Stimulated activated CD4-positive, alpha-beta T cell treated with anti-CD3 and anti-CD28 coated beads, TNF-alpha, amount 100 ng/mL, for 24 hours (primary cell): ENCODE data around the gene BHLHE41.

Source experiments
- DNase-seq, 3 experiments: peaks; one replicate each; pipeline ENCODE4 v3.0.0-alpha.2; 2020; ENCODE audit warnings: low read depth in 3 of 3

Gene BHLHE41

GRCh38 chr12:26124446-26125399, at the start of gene BHLHE41:
TSS of gene BHLHE41 (minus strand) at chr12:26125037. CDS start at chr12:26124779, 258 bp downstream.
- DNase-seq, result no peak

GRCh38 chr12:26172946-26173552, 48.2 kb upstream of the BHLHE41 start:
- no peak for DNase-seq

DNA sequence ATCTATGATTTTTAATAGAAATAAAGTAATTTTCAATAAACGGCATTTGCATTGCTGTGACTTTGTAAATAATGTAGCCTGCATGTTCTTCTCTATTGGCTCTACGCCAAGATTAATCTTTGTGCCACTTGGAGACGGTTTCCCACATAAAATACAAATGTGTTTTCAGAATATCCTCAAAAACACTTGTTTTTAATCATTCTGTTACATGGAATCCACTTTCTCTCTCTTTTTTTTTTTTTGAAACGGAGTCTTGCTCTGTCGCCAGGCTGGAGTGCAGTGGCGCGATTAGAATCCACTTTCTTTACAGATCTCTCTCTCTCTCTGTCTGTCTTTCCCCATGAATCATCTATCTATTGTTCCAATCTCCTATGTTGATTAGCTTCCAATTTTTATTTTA, 47.7 kb upstream of the BHLHE41 start:
- DNase-seq, result no peak

DNA sequence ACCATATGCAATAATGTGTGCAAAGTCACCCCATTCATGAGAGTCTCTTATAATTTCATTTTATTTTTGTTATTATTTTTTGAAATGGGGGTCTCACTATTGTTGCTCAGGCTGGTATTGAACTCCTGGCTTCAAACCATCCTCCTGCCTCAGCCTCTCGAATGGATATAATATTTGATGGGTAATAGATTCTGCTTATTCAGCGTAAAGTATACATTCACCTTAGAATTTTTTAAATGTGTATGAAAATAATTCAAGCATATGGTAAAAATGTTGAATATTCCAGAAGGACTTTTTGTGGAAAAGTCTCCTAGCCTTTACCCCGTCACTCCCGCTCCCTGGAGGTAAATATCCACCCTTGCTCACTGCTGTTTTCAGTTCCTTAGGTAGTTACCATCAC, 47.2 kb upstream of the BHLHE41 start:
- DNase-seq, result no peak

DNA sequence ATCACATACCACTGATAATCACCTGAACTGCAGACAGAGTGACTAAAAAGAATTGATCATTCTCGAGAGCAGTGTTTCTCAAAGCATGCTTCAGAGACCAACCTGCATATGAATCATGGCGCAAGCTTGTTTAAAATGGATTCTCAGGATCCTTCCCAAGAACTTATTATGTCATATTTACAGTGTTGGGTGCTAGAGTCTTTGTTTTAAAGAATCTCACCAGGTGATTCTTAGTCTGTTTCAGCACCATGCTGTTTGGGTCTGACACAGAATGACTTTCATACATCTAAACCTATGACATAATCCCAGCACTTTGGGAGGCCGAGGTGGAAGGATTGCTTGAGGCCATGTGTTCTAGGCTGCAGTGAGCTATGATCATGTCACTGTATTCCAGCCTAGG, 39.3 kb upstream of the BHLHE41 start:
- no peak for DNase-seq

DNA sequence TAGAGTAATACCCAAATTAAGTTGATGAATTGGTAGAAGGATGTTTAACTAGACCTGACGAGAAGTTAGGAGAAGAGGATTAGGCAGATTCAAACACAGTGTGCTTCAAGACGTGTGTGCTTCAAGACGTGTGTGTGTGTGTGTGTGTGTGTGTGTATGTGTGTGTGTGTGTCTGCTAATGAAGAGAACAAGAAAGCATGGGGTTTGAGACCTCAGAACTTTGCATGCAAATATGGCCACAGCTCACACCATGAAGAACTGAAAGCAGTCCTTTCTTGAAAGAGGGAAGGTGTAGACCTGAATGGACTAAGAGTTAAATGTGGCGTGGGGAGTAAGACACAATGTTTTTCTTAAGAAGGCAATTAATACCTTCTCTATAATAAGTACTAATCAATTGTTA, 38.1 kb upstream of the BHLHE41 start:
- no peak for DNase-seq

- DNase-seq, result no peak
Measured at GRCh38 chr12:26162174-26162573, 37.3 kb upstream of the BHLHE41 start.

DNA sequence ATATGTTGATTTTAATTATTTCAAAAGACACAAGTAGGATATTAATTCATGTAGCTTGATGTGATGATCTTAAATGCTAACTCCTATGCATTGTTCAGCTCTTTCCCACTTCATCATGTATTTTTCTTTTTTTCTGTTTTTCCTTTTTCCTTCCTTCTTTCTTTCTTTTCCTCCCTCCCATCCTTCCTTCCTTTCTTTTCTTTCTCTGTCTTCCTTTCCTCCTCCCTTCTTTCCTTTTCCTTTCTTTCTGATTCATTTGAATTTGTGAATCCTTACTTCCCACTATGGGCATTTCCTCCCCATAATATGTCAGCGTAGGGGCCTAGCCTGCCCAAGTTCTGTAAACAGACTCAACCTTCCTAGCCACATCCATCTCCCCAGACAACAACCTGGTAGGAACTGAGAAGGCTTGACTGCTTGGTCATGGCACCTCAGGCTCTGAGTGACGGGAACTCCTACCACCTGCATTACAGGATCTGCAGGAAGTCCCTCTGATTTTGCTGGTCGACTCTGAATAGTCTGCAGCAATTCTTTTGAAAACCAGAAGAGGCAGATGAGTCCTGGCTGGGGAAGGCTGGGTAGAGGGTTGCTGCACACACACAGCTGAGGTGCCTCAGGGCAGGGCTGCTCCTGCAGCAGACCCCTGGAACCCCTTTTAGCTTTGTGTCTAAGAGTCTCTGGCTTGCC, 33.4 kb upstream of the BHLHE41 start:
- DNase-seq, result no peak

DNA sequence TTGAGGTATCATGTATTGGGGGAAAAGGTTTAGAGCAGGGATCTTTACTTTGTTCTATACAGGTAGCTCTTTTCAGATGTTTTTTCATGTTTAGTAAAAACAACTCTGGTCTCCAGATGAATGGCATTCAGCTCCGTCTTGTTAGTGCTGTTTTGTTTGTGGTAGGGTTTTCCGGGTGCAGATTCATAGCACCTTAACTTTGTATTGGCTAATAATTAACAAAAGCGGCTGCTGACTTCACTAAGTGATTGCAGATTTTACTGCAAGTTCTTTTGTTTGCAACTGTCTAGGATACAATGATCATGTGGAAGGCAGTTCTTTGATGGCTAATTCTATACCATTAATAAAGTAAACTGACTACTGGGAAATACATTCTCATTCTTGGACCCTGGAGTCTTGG, 32.2 kb upstream of the BHLHE41 start:
- DNase-seq, result no peak

DNA sequence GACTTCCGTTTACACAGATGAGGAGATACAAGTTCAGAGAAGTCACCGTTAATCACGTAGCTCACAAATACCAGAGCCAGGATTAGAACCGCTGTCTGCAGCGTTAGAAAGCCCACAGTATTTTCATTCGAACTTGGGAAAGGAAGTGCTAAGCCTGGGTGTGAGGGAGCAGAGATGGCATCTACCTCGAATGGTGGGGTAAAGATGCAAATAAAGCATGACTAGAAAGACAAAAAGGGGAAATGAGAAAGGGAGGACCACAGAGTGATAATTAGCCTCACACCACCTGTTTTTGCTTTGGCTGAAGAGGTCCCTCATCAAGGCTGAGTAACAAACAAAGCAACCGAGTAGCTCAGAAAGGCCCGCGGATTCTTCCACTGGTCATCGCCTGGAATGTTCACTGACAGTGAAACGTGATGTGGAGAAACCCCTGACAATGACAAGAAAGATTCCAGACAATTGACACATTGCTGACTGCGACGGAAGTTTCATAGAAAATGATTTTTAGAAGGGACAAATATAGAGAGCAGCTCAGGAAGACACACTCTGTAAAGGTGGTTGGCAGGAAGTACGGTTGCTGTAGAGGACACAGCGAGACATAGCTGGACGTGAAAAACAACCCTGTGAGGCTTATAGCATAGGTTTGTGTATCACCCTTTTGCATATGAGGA, 31.5 kb upstream of the BHLHE41 start:
- DNase-seq, result no peak

DNA sequence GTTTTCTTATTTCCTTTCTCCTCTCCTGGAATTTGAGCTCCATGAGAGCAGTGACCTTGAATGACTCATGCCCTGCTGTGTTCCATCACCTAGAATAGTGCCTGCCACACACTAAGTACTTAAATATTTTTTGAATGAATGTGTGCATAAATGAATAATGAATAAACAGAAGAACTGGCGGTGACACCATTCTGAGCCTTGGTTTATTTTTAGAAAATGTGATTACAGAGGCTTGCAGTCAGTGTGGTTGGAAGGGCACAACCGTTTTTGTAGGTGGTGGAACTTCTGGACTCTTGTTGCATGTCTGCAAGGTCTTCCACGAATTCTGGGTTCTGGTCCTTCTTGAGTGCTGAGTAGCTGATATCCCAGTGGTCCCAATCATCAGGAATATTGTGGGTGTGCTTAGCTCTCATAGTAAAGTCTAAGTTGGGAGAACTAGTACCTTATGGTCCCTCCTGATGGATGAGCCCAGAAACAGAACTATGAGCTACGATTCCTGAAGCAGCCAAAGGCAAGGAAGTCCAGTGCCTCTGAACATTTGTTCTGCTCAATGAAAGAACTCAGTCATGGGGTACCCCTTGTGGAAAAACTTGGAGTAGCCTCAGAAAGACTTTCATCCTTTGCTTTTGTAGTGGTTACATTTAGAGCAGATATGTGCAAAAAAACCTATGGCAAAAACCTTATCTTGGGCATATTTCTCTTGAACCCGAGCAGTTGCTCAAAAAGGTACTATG, 28.8 kb upstream of the BHLHE41 start:
- DNase-seq, result no peak

DNA sequence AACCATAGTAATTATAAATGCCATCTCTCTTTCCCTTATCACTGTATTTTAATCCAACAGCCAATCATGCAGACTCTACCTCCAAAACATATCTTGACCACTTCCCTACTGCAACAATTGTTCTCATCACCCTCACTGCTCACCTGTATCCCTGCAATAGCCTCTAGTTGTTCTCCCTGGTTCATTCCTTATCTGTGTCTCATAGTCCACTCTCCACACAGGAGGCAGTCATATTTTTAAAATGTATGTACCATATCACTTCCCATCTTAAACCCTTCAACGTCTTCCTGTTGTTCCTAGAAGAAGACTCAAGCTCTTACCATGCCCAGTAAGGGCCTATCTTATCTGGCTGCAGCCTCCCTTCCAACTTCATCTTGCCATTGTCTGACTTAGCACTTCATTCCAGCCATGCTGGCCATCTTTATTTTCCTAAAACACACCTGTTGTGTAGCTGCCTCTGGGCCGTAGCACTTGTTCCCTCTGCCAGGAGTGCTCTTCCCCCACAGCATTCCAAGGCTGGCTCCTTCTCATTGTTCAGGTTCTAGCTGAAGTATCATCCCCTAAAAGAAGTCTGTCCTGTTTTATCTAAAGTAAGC, 27.8 kb upstream of the BHLHE41 start:
- no peak for DNase-seq

GRCh38 chr12:26150736-26151450, 26.1 kb upstream of the BHLHE41 start:
- no peak for DNase-seq

DNA sequence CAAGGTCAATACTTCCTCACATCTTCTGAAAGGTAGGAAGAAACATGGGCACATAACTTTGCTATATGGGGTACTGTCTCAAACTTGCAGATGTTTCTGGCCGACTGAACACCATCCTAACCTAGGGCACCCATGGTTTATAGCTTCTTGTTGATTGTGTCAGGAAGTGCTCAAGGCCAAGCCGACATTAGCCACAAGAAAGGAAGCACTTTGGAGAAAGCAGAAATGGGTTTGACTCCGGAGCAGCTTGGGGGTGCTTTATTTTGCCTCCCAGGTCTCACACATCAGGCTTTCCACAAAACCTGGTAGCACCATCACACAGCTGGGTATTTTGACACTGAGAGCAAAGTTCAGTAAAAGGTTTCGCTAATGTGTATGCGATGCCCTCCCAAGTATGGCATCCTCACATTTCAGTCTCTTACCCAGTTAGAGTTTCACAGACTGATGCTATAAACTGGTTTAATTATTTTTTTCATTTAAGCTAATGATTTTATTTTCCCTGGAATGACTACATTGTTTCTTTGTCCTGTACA, 25.2 kb upstream of the BHLHE41 start:
- no peak for DNase-seq

DNA sequence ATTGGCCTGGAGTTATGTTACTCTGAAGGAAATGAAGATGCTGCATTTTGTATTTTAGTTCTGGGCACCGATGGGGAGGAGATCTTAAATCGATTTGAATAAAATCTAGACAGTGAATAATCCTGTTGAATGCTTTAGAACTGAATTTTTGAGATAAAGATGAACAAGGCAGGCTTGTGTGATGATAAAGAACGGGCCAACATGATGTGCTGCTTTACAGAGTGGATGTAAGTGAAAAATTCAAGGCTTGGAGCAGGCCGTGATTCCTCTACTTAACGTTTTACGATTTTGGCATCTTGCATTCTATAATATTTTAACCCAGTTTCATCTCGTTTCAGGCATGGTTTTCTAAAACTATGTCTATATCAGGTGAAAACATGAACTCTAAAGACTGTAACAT, 23.5 kb upstream of the BHLHE41 start:
- no peak for DNase-seq

GRCh38 chr12:26143291-26143690, 18.5 kb upstream of the BHLHE41 start:
- DNase-seq, result no peak

- no peak for DNase-seq
Measured at GRCh38 chr12:26138860-26139259, 14.0 kb upstream of the BHLHE41 start.

GRCh38 chr12:26136688-26137087, 11.9 kb upstream of the BHLHE41 start:
- no peak for DNase-seq

GRCh38 chr12:26135571-26135970, 10.7 kb upstream of the BHLHE41 start:
- DNase-seq, result no peak

GRCh38 chr12:26135010-26135420, 10.2 kb upstream of the BHLHE41 start:
- DNase-seq, result no peak
